Large intestine (tissue), 3 donors: ENCODE measurements around the gene ZNF26. TPM values are rescaled to one million over a fixed set of nuclear protein-coding genes. Genes with fewer than 3 reads are reported as not detected.
"Not testable (repeated sequence)": the region's sequence is repeated elsewhere in the genome, so short reads cannot be mapped to it uniquely, and the experiment has no call there.

Source experiments
- DNase-seq, 2 donors: peaks; one replicate each; pipeline versions ENCODE4 v3.0.0 to v3.0.0-alpha.2; 2013
- H3K27ac ChIP-seq: one replicate; pipeline ENCODE4 v1.5.1; 2013; ENCODE audit warnings: low read length
- H3K27me3 ChIP-seq: 2 replicates; pipeline ENCODE4 v1.6.1; 2013; ENCODE audit warnings: low read length; ENCODE audit not compliant: control insufficient read depth, insufficient read depth
- H3K36me3 ChIP-seq: 2 replicates; pipeline ENCODE4 v1.6.1; 2013; ENCODE audit warnings: low read length; ENCODE audit not compliant: control insufficient read depth, insufficient read depth
- H3K4me1 ChIP-seq: one replicate; pipeline ENCODE4 v1.6.1; 2013; ENCODE audit warnings: low read length; ENCODE audit not compliant: control insufficient read depth, insufficient read depth
- H3K4me3 ChIP-seq: one replicate; pipeline ENCODE4 v1.5.1; 2013; ENCODE audit warnings: low read length
- H3K9me3 ChIP-seq: one replicate; pipeline ENCODE4 v1.6.1; 2013; ENCODE audit warnings: mild to moderate bottlenecking, low read depth, low read length, moderate library complexity; ENCODE audit not compliant: control insufficient read depth
- WGBS: methylation state at CpG from one replicate; pipeline ENCODE4 v1.1.5; 2013; ENCODE audit warnings: low lambda C conversion rate; ENCODE audit not compliant: insufficient coverage; 5-methylcytosine and 5-hydroxymethylcytosine counted together
- polyA plus RNA-seq: library from polyadenylated mRNA; unstranded; fragments of 120-200 nt; gene quantifications from one replicate; pipeline ENCODE4 v1.2.1, GENCODE V29; 2013

ZNF26 gene
- polyA plus RNA-seq, 1 donor: 14.7 TPM

DNA sequence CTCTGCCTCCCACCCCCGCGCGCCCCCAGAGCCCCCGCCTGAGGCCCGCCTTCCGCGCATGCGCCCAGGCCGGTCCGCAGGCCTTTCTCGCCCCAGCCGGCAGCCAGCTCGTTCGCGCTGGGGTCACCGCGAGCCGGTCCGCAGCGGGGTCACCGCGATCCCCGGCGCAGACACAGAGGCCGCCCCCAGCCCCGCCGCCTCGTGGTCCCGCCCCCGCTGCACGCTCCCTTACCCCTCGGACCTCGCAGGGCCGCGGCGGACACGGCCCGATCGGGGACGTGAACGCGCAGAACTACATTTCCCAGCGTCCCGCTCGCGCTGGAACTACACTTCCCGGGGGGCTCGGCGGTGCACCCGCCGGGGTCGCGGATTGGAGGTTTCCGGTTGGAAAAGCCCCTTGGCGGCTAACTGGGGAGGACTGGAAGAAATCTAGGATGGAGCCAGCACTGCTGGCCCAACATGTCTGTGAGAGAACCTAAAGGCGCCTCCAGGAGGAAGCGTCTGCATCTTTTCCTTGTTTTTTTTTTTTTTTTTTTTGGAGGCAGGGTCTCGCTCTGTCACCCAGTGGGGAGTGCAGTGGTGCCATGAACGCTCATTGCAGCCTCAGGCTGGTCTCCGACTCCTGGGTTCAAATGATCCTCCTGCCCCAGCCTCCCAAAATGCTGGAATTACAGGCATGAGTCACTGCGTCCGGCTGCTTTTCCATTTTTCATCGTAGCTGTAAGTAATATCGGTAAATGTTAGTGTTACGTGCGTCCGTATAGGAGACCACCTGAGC, 30.0 kb upstream of the ZNF26 start, which contains the start of gene ZNF605:
Gene ZNF605 (minus strand): TSS at position 296 of the 778 bp plus-strand sequence. CDS start 10,671 bp downstream, outside the sequence.
- Histone ChIP-seq H3K4me1 (no peaks in the 10 kb centered on the region), H3K36me3 (peaks cover 3% of the 10 kb centered on the region), H3K4me3 (peak within 1 kb of the TSS; percentile 77), H3K9me3 (peaks cover 57% of the 10 kb centered on the region), H3K27ac (peak within 1 kb of the TSS; percentile 91), H3K27me3 (no peaks in the 10 kb centered on the region)
- WGBS: no CpG with 5 or more reads among the region's 67 CpGs
- DNase-seq: peak; percentile 88 to 95

DNA sequence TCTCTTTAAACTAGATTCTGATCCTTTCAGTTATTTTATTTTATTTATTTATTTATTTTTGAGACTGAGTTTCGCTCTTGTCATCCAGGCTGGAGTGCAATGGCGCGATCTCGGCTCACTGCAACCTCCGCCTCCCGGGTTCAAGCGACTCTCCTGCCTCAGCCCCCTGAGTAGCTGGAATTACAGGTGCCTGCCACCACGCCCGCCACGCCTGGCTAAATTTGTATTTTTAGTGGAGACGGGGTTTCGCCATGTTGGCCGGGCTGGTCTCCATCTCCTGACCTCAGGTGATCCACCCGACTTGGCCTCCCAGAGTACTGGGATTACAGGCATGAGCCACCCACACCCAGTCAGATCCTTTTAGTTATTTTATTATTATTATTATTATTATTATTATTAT, 24.4 kb upstream of the ZNF26 start:
- H3K9me3 ChIP-seq: peaks cover 60% of the 10 kb centered on the region
- H3K27ac ChIP-seq, H3K27me3 ChIP-seq, H3K4me1 ChIP-seq, DNase-seq, H3K4me3 ChIP-seq, H3K36me3 ChIP-seq: not testable (repeated sequence)
- 100% methylated on average over 3 of the region's 14 CpGs for WGBS

DNA sequence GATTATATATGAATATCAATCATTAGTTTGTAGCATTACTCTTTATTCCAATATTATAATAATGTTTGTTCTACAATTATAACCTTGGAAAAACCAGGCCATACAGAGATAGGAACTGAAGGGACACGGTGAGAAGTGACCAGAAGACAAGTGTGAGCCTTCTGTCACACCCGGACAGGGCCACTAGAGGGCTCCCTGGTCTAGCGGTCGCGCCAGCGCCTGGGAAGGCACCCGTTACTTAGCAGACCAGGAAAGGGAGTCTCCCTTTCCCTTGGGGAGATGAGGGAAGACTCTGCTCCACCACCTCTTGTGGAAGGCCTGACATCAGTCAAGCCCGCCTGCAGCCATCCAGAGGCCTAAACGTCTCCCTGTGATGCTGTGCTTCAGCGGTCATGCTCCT, 22.2 kb upstream of the ZNF26 start:
- H3K4me3 ChIP-seq, H3K4me1 ChIP-seq, DNase-seq, H3K27ac ChIP-seq, H3K27me3 ChIP-seq, H3K36me3 ChIP-seq: not testable (repeated sequence)
- peaks cover 55% of the 10 kb centered on the region for H3K9me3 ChIP-seq
- WGBS: no CpG with 5 or more reads among the region's 10 CpGs

DNA sequence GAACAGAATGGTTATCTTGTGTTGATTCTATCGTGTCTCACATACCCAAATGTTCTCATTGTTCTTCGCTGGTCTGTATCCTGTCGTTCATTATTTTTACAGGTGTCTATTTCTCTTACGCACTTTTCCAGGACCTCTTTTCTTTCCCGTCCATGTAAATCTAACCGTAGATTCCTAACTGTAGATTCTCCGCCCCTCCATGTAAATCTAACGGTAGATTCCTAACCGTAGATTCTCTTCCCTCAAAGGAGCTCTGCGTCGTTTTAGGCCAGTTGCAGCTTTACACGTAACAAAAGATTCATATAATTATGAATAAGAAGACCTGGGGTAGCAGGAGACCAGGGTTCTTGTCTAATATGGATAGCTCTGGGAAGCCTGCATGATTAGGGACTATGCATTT, 20.4 kb upstream of the ZNF26 start:
- Histone ChIP-seq H3K4me1 (no peaks in the 10 kb centered on the region), H3K27ac (no peak overlapping the region), H3K4me3 (no peak overlapping the region), H3K9me3 (peaks cover 60% of the 10 kb centered on the region), H3K27me3 (no peaks in the 10 kb centered on the region), H3K36me3 (no peaks in the 10 kb centered on the region)
- WGBS: 96% methylated on average over 10 of the region's 12 CpGs
- no peak for DNase-seq

DNA sequence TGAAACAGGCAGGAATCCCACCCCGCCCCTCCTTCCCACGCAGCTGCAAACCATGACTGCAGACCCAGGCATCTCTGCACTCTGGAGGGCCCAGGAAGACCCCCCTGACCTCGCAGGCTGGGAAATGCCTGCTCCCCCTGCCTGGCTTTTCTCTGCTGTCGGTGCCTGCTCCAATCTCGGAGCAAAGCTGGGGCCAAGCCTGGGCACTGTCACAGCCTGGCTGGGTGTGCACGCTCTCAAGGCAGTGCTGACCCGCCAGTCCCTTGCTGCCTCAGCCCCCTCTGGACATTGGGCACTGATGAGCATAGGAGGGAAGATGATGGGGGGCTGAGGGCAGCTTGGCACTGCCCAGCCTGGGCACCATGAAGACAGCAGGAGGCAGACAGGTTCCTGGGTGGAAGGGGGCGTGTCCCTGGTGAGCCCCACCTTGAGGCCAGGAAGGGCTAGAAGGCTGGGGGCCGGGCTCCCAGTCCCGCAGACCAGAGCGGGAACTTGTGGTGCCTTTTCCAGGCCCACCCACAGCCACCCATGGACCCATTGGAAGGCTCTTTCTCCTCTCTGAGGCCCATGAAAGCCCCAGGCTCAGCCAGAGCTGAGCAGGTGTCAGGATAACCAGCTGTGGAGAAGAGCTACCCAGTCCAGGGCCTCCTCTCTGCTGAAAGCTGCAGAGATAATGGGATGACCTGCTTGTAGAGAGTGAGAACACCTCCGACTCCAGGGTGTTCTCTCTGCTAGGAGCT, 19.3 kb upstream of the ZNF26 start:
- WGBS: no CpG with 5 or more reads among the region's 12 CpGs
- Histone ChIP-seq H3K4me3 (no peak overlapping the region), H3K4me1 (no peaks in the 10 kb centered on the region), H3K36me3 (no peaks in the 10 kb centered on the region), H3K27ac (no peak overlapping the region), H3K9me3 (peaks cover 57% of the 10 kb centered on the region), H3K27me3 (no peaks in the 10 kb centered on the region)
- no peak for DNase-seq

DNA sequence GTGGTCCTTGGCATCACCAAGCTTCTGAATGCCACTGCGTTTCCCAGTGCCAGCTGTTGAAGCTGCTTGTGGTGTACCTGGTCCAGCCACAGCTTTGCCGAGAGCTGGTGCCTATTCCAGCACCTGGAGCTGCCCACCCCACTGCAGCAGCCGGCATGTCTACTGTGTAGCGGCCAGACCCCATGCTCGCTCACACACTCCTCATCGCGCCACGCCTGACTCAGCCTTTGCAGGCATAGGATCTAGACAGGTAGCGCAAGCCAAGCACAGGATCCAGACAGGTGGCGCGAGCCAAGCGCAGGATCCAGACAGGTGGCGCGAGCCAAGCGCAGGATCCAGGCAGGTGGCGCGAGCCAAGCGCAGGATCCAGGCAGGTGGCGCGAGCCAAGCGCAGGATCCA, 18.4 kb upstream of the ZNF26 start:
- Histone ChIP-seq H3K9me3 (peaks cover 61% of the 10 kb centered on the region), H3K4me1 (no peaks in the 10 kb centered on the region), H3K36me3 (no peaks in the 10 kb centered on the region), H3K27ac (no peak overlapping the region), H3K4me3 (no peak overlapping the region), H3K27me3 (no peaks in the 10 kb centered on the region)
- DNase-seq: no peak
- WGBS: no CpG with 5 or more reads among the region's 21 CpGs

DNA sequence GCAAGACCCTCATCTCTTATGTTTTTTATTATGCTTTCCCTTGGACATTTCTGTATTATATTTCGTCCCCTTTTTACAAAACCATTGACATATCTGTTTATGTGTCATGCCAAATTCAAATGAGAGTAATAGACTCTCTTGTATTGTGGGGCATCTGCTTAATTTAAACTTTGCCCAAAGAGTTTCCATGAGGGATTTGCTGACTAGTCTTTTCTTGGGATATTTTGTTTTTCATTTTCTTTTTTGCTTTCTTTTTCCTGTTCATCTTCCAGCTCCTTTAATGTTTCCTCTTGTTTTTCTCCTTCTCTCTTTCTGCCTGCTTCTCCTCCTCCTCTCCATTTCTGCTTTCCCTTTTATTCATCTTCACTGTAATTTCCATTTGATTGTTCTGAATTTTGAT, 13.8 kb upstream of the ZNF26 start:
- Histone ChIP-seq H3K4me3 (no peak overlapping the region), H3K36me3 (no peaks in the 10 kb centered on the region), H3K27me3 (no peaks in the 10 kb centered on the region), H3K27ac (no peak overlapping the region), H3K9me3 (peaks cover 35% of the 10 kb centered on the region), H3K4me1 (no peaks in the 10 kb centered on the region)
- WGBS: 83% methylated on average over 1 of the region's 1 CpG
- no peak for DNase-seq

DNA sequence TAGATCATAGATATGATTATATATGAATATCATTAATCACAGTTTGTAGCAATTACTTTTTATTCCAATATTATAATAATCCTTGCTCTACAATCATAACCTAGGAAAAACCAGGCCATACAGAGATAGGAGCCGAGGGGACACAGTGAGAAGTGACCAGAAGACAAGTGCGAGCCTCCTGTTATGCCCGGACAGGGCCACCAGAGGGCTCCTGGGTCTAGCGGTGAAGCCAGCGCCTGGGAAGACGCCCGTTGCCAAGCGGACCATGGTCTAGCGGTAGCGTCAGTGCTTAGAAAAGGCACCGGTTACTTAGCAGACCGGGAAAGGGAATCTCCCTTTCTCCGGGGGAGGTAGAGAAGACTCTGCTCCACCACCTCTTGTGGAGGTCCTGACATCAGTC, 9.3 kb upstream of the ZNF26 start:
- no CpG with 5 or more reads among the region's 13 CpGs for WGBS
- not testable (repeated sequence) for H3K27ac ChIP-seq
- H3K9me3 ChIP-seq: peaks cover 16% of the 10 kb centered on the region

DNA sequence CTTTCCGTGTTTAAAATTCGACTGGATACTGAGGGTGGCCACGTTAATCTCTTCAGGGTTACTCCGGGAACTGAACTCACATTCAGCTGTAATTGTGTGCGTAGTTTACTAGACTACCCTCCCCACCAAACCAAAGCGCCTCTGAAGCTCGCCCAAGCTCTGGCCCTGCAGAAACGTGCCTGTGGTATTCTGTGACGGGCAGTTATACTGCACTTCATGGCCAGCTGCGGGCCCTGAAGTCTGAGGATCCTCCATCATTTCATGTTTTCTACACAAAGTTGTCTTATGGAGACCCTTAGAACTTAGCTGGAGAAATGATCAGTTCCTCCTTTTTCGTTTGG, 688 bp downstream of the ZNF26 start:
- DNase-seq: peak in 1 of 2 donors; percentile 36
- Histone ChIP-seq H3K27ac (no peak overlapping the region), H3K36me3 (peaks cover 13% of the 10 kb centered on the region), H3K9me3 (peaks cover 33% of the 10 kb centered on the region), H3K27me3 (no peaks in the 10 kb centered on the region), H3K4me3 (peak overlapping the region; percentile 95), H3K4me1 (no peaks in the 10 kb centered on the region)
- WGBS: no CpG with 5 or more reads among the region's 11 CpGs

More for the DNA sequence above, 9.3 kb upstream of the ZNF26 start:
- H3K27me3 ChIP-seq, DNase-seq, H3K36me3 ChIP-seq, H3K4me1 ChIP-seq, H3K4me3 ChIP-seq: not testable (repeated sequence)

DNA sequence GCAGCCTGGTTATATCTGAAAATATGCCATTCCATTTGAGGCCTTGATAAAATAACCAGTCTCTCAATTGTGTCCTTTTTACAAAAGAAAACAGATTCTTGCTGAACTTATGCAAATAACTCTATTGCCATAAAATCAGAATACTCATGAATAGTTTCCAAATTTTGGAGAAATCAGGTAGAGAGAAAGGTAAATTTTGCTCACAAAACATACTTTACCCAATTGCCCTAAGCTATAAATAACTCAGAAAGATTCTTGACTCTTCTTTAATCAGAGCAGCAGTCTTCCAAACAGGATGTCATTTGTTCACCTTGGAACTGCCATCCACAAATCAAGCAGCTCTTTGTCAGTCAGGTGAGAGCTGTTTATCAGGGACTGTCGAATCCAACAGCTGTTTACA, 12.6 kb downstream of the ZNF26 start:
- Histone ChIP-seq H3K27me3 (no peaks in the 10 kb centered on the region), H3K27ac (no peak overlapping the region), H3K4me3 (no peak overlapping the region), H3K4me1 (no peaks in the 10 kb centered on the region), H3K9me3 (peaks cover 75% of the 10 kb centered on the region), H3K36me3 (peaks cover 10% of the 10 kb centered on the region)
- DNase-seq: no peak
- no CpG with 5 or more reads among the region's 1 CpG for WGBS
